HG03196 (cell line): ENCODE measurements around the gene SFXN5.
"Not testable (repeated sequence)": the region's sequence is repeated elsewhere in the genome, so short reads cannot be mapped to it uniquely, and the experiment has no call there.

Experiments used
- ATAC-seq: cut with Tn5 transposase; IDR thresholded peaks from one replicate; pipeline ENCODE4 v1.9.1; 2021; ENCODE audit not compliant: unreplicated experiment

SFXN5 gene

GRCh38 chr2:72914589-72915319, 156.8 kb downstream of the SFXN5 start:
- ATAC-seq, result no peak

GRCh38 chr2:72914206-72914559, 157.3 kb downstream of the SFXN5 start:
- ATAC-seq, result no peak

- no peak for ATAC-seq
Measured at GRCh38 chr2:72913486-72914205, 157.9 kb downstream of the SFXN5 start.

GRCh38 chr2:72911256-72911655, 160.3 kb downstream of the SFXN5 start:
- no peak for ATAC-seq

- no peak for ATAC-seq
Measured at GRCh38 chr2:72908741-72909140, 162.8 kb downstream of the SFXN5 start.

GRCh38 chr2:72907369-72907768, 164.1 kb downstream of the SFXN5 start:
- ATAC-seq, result not testable (repeated sequence)

GRCh38 chr2:72901426-72901825, 170.1 kb downstream of the SFXN5 start:
- no peak for ATAC-seq

GRCh38 chr2:72900191-72900825, 171.2 kb downstream of the SFXN5 start:
- ATAC-seq, result no peak

GRCh38 chr2:72898585-72898906, 173.0 kb downstream of the SFXN5 start:
- no peak for ATAC-seq

- ATAC-seq, result no peak
Measured at GRCh38 chr2:72897785-72898584, 173.5 kb downstream of the SFXN5 start.

- no peak for ATAC-seq
Measured at GRCh38 chr2:72896446-72896845, 175.1 kb downstream of the SFXN5 start.

GRCh38 chr2:72895759-72896281, 175.7 kb downstream of the SFXN5 start:
- no peak for ATAC-seq

GRCh38 chr2:72895154-72895553, 176.4 kb downstream of the SFXN5 start:
- ATAC-seq, result no peak

GRCh38 chr2:72894514-72894913, 177.0 kb downstream of the SFXN5 start:
- ATAC-seq, result no peak

GRCh38 chr2:72893594-72894319, 177.8 kb downstream of the SFXN5 start:
- ATAC-seq, result peak; percentile 53

GRCh38 chr2:72892506-72893173, 178.9 kb downstream of the SFXN5 start:
- ATAC-seq, result peak; percentile 64
